SK-N-SH treated with all-trans-retinoic acid at 6 μM for 48 hours (cell line): ENCODE data around the gene DHX40.

Source experiments
- CREB5 ChIP-seq: fragments of 250-450 bp; sonication (Bioruptor Pico); IDR thresholded peaks from 2 replicates; pipeline ENCODE4 v1.5.1; 2020; ENCODE audit warnings: low read depth, mild to moderate bottlenecking, moderate library complexity
- RARB ChIP-seq: fragments of 250-450 bp; sonication (Bioruptor Pico); IDR thresholded peaks from 2 replicates; pipeline ENCODE4 v1.8.0; 2021; ENCODE audit warnings: mild to moderate bottlenecking, moderate library complexity
- TOX ChIP-seq: fragments of 250-450 bp; sonication (Bioruptor Pico); IDR thresholded peaks from 2 replicates; pipeline ENCODE4 v1.8.0; 2021; ENCODE audit warnings: mild to moderate bottlenecking, moderate library complexity, borderline replicate concordance

GRCh38 chr17:59527931-59528330 lies 37.5 kb upstream of the DHX40 start:
- TF ChIP-seq TOX (CRISPR knock-in tag) = no peak
- TF ChIP-seq RARB (CRISPR knock-in tag) = no peak
- no peak for TF ChIP-seq CREB5 (CRISPR knock-in tag)
